IPS DF 4.7 (cell line): ENCODE results near the gene WDFY2.
A peak's percentile ranks its signal among the peaks of the same experiment; 100 is the strongest.

Source experiments
- DNase-seq: peaks from one replicate; pipeline ENCODE4 v3.0.0-alpha.2; 2013; ENCODE audit warnings: low spot score; ENCODE audit errors: extremely low read depth

The WDFY2 gene

DNA sequence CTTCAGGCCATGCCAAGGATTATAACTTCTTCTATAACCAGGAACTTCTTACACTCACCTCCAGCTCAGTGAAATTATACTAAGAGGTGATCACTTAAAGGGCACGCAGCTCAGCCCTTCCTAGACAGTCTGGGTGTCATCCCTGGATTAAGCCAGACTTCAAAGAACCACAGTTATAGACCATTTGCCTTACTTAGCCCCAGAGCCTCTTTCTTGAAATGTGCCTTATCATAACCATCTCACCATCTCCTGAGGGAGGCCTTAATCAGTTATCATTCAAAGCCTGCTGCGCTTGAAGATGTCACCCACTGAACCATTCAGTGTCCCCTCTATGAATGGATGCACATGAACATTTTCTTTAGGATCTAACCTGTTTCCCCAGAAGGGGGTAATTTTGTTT is 229.8 kb downstream of the WDFY2 start:
- DNase-seq, result no peak

- peak; percentile 69 for DNase-seq
Observed at GRCh38 chr13:51814825-51815650, 230.8 kb downstream of the WDFY2 start.

DNA sequence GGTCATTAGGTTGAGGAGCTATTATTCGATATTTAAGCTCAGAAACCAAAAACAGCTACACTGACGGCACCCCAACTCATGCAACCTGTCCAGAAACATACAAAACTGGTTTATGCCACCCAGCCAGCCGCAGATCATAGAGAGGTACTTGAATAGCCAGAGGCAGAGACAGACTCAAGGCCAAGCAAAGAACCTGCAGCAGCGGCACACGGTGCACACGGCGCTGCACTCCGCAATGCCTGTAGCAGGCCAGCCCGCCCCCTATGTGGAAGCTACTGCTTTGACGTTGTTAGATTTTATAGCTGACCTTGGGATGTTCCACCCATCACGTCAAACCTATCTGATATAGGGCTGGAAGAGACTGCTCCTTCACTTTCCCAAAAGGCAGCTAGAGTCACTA is 231.6 kb downstream of the WDFY2 start:
- no peak for DNase-seq

GRCh38 chr13:51816604-51817249 is 232.5 kb downstream of the WDFY2 start:
- DNase-seq, result no peak
